K562 (cell line): ENCODE results near the gene GNAI3. TPM values are rescaled to one million over a fixed set of nuclear protein-coding genes. Genes with fewer than 3 reads are reported as not detected.

Source experiments
- ATAC-seq: fragments of 200-7000 bp; cut with Tn5 transposase; 3 replicates; pipeline ENCODE4 v1.9.1; 2020; ENCODE audit warnings: moderate library complexity
- BruUV-seq: library from RNA; stranded (reverse); fragments of 400-500 nt; replicated peaks from 2 replicates; lab custom pipeline; 2021; lab: Mats Ljungman, UMichigan
- CTCF ChIA-PET: fragments of 300-600 bp; formaldehyde crosslinking; extraction: SDS; loops from one replicate; lab custom pipeline; 2021; ENCODE audit warnings: low intra/inter-chr PET ratio; lab: Yijun Ruan, JAX
- POLR2A ChIA-PET: fragments of 300-600, 350-650 bp; sonication (Branson Sonifier 250); formaldehyde crosslinking; extraction: SDS; loops from one replicate; lab custom pipeline; 2021; ENCODE audit warnings: antibody characterized with exemption, inconsistent platforms; lab: Yijun Ruan, JAX
- DNase-seq, 4 experiments: peaks; one replicate each; pipeline versions ENCODE4 v3.0.0 to v3.0.0-alpha.2; 2011 to 2018; ENCODE audit warnings: low spot score in 3 of 4, mixed read lengths in 3 of 4; ENCODE audit errors: extremely low read depth in 1 of 4
- FAIRE-seq: peaks from 2 replicates; lab custom pipeline; 2011; peaks lifted over from hg19 to GRCh38; lab: Jason Lieb, UNC
- H2AFZ ChIP-seq: 2 replicates; pipeline ENCODE4 v1.6.0; 2011; ENCODE audit warnings: low read depth, low read length, control low read depth, inconsistent platforms
- H3K27ac ChIP-seq: fragments of 200-600 bp; 3 replicates; pipeline ENCODE4 v1.8.0; 2011; ENCODE audit warnings: low read depth, mild to moderate bottlenecking, control low read depth, inconsistent platforms, low read length, moderate library complexity, mixed read lengths; ENCODE audit errors: extremely low read depth
- H3K27me3 ChIP-seq, 2 experiments: fragments of 300-600 bp in 1 of 2; 2 replicates in 1 of 2; 3 replicates in 1 of 2; pipeline versions ENCODE4 v1.6.0 to v1.8.0; 2011; ENCODE audit warnings: inconsistent platforms in 2 of 2, low read length in 2 of 2, mild to moderate bottlenecking in 1 of 2, mixed read lengths in 1 of 2, moderate library complexity in 1 of 2; ENCODE audit not compliant: control insufficient read depth in 2 of 2, insufficient read depth in 2 of 2
- H3K36me3 ChIP-seq: fragments of 300-600 bp; 3 replicates; pipeline ENCODE4 v1.8.0; 2011; ENCODE audit warnings: mild to moderate bottlenecking, low read length, inconsistent platforms; ENCODE audit not compliant: control insufficient read depth, insufficient read depth
- H3K4me1 ChIP-seq, 2 experiments: fragments of 200-600 bp in 1 of 2; replicated peaks in 1 of 2; 2 replicates in 1 of 2; 3 replicates in 1 of 2; pipeline versions ENCODE4 v1.5.1 to v1.8.0; 2011; ENCODE audit warnings: inconsistent platforms in 2 of 2, low read length in 2 of 2, mild to moderate bottlenecking in 1 of 2, mixed read lengths in 1 of 2, moderate library complexity in 1 of 2; ENCODE audit not compliant: control insufficient read depth in 2 of 2, insufficient read depth in 2 of 2
- H3K4me2 ChIP-seq: 2 replicates; pipeline ENCODE4 v1.6.1; 2011; ENCODE audit warnings: low read length, control low read depth, inconsistent platforms, mixed read lengths; ENCODE audit not compliant: insufficient read depth
- H3K4me3 ChIP-seq: fragments of 200-600 bp; sonication (generic), shearing (Covaris generic); 2 replicates; pipeline ENCODE4 v1.5.1; 2016; ENCODE audit warnings: control low read depth, inconsistent platforms
- H3K79me2 ChIP-seq: fragments of 200-600 bp; 3 replicates; pipeline ENCODE4 v1.8.0; 2011; ENCODE audit warnings: low read length, inconsistent platforms; ENCODE audit not compliant: control insufficient read depth, insufficient read depth
- H3K9ac ChIP-seq, 2 experiments: 2 replicates each; pipeline versions ENCODE4 v1.6.0 to v1.6.1; 2011; ENCODE audit warnings: low read depth in 2 of 2, low read length in 2 of 2, control low read depth in 1 of 2, inconsistent platforms in 1 of 2, mild to moderate bottlenecking in 1 of 2, mixed read lengths in 1 of 2; ENCODE audit not compliant: insufficient read depth in 1 of 2
- H3K9me1 ChIP-seq: one replicate; pipeline ENCODE4 v1.6.0; 2011; ENCODE audit warnings: inconsistent platforms, mild to moderate bottlenecking, low read length, moderate library complexity; ENCODE audit not compliant: control insufficient read depth, insufficient read depth
- H3K9me3 ChIP-seq: replicated peaks from 2 replicates; pipeline ENCODE4 v1.5.1; 2011; ENCODE audit warnings: low read depth, low read length, inconsistent platforms; ENCODE audit not compliant: control insufficient read depth, insufficient read depth
- H4K20me1 ChIP-seq: replicated peaks from 2 replicates; pipeline ENCODE4 v1.6.1; 2011; ENCODE audit warnings: low read length, inconsistent platforms, mixed read lengths; ENCODE audit not compliant: control insufficient read depth, insufficient read depth
- ATF3 ChIP-seq, 2 experiments: fragments of 450-650 bp in 1 of 2; sonication (generic) in 1 of 2; formaldehyde crosslinking in 1 of 2; IDR thresholded peaks in 1 of 2; conservative IDR thresholded peaks in 1 of 2; 2 replicates each; pipeline versions ENCODE4 v1.6.1 to v1.8.1; 2016 to 2023; ENCODE audit warnings: mild to moderate bottlenecking in 2 of 2, moderate library complexity in 2 of 2, inconsistent platforms in 1 of 2, missing genetic modification reagents in 1 of 2
- CAMTA2 ChIP-seq: fragments of 250-450 bp; sonication (Bioruptor Pico); conservative IDR thresholded peaks from 2 replicates; pipeline ENCODE4 v1.5.1; 2022
- CEBPB ChIP-seq: fragments of 450-650 bp; IDR thresholded peaks from 2 replicates; pipeline ENCODE4 v1.6.1; 2016; ENCODE audit warnings: missing genetic modification characterization, missing compliant biosample characterization
- ZBTB2 ChIP-seq: fragments of 450-650 bp; IDR thresholded peaks from 2 replicates; pipeline ENCODE4 v1.6.1; 2016; ENCODE audit warnings: antibody characterized with exemption
- WGBS: fragments of 100-300 bp; shearing (Covaris generic); methylation state at CpG from one replicate; pipeline ENCODE4 v1.1.6; 2016; ENCODE audit warnings: low coverage, mixed read lengths; ENCODE audit not compliant: insufficient coverage; ENCODE audit errors: missing lambda C conversion rate; 5-methylcytosine and 5-hydroxymethylcytosine counted together
- in situ Hi-C: fragments of 300-500 bp; cut with MboI; formaldehyde crosslinking; loops from 4 replicates; pipeline ENCODE4 v1.15.0; 2018; ENCODE audit warnings: inconsistent platforms, mixed read lengths
- intact Hi-C: fragments of 100-400 bp; cut with micrococcal nuclease; formaldehyde crosslinking; loops from 2 replicates; pipeline ENCODE4 v1.14.2; 2022
- polyA plus RNA-seq, 8 experiments: library from polyadenylated mRNA; depleted of rRNA in 4 of 8; stranded (reverse) in 5 of 8; unstranded in 3 of 8; fragments of >200 nt; fragmentation: Nextera tagmentation in 2 of 8; fragmentation: Illumina TruSeq in 1 of 8; extraction: Ambion mirVana in 2 of 8; extraction: Trizol in 1 of 8; gene quantifications; 2 replicates each; pipeline versions ENCODE4 v1.2.1 to v1.2.3, GENCODE V29; 2011 to 2014; ENCODE audit warnings: inconsistent platforms in 1 of 8, missing spikeins in 1 of 8
- total RNA-seq, 7 experiments: library from RNA; depleted of rRNA in 6 of 7; stranded (reverse); fragments of >200 nt in 6 of 7; fragmentation: Illumina TruSeq in 2 of 7; extraction: Trizol in 2 of 7; gene quantifications; 2 replicates each; pipeline versions ENCODE4 v1.2.1 to v1.2.3, GENCODE V29; 2011 to 2021; ENCODE audit warnings: low replicate concordance in 1 of 7

Gene GNAI3
- total and polyA plus RNA-seq, 9 of the 15 experiments (the other 6 are each of a cell fraction or from before 2014, with no cell fraction given): 6.3 to 13.2 (median 8.9) TPM

DNA sequence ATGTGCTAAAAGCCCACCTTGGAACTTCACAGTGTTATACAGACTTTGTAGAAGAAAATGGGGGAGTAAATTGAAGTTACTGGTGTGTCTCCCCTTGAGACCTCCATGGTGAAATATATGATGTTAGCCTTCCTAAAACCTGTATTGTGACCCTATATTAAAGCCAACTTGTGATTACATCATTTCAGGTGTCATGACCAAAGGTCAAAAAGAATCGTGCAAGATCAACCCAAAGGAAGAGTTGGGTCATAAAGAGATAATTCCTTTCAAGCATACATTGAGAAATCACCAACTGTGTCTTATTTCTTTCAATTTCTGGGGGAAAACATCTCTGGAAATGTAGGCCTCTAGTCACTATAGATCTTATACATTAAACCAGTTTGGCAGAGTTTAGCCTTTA, 36.4 kb downstream of the GNAI3 start:
- Histone ChIP-seq H3K27ac (no peak overlapping the region), H3K27me3 (no peaks in the 10 kb centered on the region), H3K9me3 (no peaks in the 10 kb centered on the region), H3K4me3 (no peak overlapping the region), H3K36me3 (peaks cover 83% of the 10 kb centered on the region), H2AFZ (no peak overlapping the region), H3K4me2 (no peak overlapping the region), H3K9ac (no peak overlapping the region), H3K4me1 (no peaks in the 10 kb centered on the region), H4K20me1 (no peaks in the 10 kb centered on the region), H3K9me1 (no peaks in the 10 kb centered on the region), H3K79me2 (no peaks in the 10 kb centered on the region)
- WGBS: 21% methylated on average over 1 of the region's 1 CpG
- no peak for DNase-seq
- no peak for ATAC-seq
- intact Hi-C loops (no loop called here), in situ Hi-C loops (no loop called here)
- TF ChIP-seq ZBTB2 (no peak), CEBPB (tag) (peak; percentile 31), CAMTA2 (CRISPR knock-in tag) (no peak), ATF3 (IDR thresholded peaks at IDR 0.05) (0 out of 2 replicates have a peak, but pooled peaks have one; percentile 16), ATF3 (CRISPR knock-in tag; conservative IDR thresholded peaks at IDR 0.05) (no peak)
- no TSS peak for BruUV-seq
- ChIA-PET CTCF (no interaction called here), POLR2A (no interaction called here)
- no peak for FAIRE-seq
